NCI-H2227 (cell line): ENCODE measurements around the gene SLC1A3.
"Not testable (repeated sequence)": the region's sequence is repeated elsewhere in the genome, so short reads cannot be mapped to it uniquely, and the experiment has no call there.

Source experiments
- DNase-seq: peaks from one replicate; lab custom pipeline; 2025; ENCODE audit not compliant: unreplicated experiment; lab: John Stamatoyannopoulos, UW

The SLC1A3 gene

DNA sequence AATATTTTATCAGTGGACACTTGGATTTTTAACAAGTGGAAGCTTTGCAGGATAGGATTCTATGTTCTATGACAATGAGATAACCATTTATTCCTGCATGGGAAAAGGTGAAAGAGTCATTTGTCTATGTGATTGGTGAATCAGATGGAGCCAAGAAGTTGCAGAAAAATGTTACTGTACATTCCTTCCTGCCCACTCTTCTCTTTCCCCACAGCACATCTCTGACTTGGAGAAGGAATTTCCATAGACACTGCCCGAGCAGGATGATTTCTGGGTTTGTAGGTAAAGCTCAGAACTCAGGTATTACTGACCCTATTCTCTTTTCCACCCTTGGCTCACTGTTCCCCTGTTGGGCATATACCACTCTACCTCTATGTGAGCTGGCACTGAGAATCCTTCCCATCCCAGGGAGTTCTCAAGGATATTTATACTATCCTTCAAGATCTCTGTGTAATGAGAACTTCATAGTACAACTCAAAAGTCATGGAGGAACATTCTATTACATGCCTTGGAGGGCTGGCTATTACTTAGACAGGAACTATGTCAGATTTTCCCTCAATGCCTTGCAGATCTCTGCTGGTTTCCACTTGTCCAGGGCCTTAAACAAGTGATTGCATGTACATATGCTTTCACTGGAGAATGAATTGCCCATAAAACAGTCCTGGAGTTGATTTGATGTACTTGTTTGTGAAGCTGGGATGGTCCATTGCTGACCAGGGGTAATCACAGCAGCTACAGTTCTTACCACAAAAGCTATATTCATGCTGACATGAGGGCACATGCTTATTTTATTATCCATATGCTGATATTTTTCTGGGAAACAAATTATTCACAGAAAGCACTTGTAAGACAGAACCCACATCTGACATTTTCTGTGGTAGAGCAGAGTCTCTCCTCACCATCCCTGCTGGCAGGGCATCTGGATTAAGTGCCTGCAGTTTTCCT is 24.1 kb downstream of the SLC1A3 start:
- DNase-seq = no peak

- DNase-seq = no peak
These were observed 24.7 kb downstream of the SLC1A3 start for GRCh38 chr5:36631154-36631553.

DNA sequence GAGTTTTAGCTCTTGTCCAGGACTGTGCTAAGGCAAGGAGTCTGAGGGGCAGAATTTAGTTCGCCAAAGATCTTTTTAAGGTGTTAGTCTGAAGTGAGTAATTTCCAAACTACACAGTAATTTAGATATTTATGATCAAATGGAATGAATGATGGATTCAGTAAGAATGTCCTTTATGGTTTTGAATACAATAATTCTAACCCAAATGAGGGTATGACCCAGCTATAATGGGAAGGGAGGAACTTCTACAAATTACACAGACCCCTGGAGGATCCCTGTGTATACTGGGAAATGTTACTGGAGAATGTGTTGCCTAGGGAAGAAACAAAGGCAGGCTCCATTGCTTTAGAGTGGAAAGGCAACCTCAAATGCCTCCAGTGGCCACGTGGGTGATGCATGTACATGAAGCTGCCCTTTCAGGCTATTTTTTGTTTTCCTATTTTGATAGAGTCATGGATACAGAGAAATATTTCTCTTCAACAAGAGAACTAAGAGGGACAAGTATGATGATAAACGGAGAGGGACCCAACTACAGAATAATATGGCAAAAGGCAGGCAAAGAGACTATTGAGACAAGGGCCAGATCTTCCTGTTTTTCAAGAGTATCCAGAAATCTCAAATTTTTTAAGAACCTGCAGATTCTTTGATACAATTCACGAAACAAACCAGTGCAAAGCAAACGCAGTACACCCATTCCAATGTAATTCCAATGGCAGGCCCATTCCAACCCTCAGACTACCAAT is 25.4 kb downstream of the SLC1A3 start:
- no peak for DNase-seq

GRCh38 chr5:36632363-36632664 is 25.9 kb downstream of the SLC1A3 start:
- DNase-seq = no peak

- DNase-seq = no peak
These were observed 29.4 kb downstream of the SLC1A3 start for GRCh38 chr5:36635721-36636390.

DNA sequence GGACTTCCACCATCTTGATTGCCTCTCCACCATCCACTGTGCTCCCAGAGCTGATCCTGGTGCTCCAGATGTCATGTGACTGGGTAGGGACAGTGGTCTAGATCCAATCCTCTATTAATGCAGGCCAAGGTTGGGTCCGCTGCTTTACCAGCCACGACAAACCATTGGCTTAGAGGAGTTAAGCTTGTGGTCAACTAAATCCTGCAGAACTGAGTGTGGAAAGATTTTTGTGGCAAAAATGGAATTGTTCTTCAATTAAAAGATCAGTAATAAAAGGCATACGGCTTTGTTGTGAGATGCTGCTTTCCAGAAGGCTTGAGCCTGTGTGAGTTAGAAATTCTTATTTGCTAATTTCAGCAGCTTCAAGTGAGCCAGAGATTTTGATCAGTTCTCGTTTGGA is 30.7 kb downstream of the SLC1A3 start:
- no peak for DNase-seq

- no peak for DNase-seq
These were observed 31.1 kb downstream of the SLC1A3 start for GRCh38 chr5:36637516-36637915.

DNA sequence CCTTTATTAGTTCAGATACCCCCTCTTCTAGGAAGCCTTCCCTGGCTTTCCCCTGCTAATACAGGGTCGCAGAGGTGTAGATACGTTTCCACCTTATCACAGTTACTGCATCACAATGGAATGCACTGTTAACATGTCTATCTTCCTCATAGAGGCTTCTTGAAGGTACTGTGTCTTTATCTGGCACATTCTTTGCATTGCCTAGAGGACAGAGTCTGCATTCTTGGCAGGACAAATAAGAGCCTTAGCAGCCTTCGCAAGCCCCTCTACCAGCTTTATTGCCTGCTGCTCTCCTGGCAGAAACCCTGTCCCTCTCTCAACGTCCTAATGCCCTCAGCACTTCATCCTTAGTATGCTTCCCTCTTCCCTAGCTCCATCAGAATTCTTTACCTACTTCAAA is 31.6 kb downstream of the SLC1A3 start:
- no peak for DNase-seq

- DNase-seq = no peak
These were observed 34.5 kb downstream of the SLC1A3 start for GRCh38 chr5:36640949-36641348.

DNA sequence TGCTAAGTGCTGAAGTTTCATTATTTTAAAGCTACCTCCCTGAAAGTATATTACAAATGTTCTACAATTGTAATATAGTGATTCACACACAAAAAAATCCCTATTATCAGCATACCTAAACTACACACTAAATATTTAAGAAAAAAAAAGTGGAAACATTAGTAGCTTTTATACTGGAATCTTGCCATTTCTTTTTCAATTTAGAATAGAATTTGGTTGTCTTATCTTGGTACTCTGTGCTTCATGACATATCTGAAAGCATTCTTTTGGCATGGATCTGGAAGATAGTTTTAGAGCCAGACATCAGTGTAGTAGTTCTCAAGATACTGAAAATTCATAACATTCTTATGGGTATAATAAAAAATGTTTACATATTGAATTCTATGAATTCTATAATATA is 35.0 kb downstream of the SLC1A3 start:
- DNase-seq = no peak

GRCh38 chr5:36642089-36642488 is 35.7 kb downstream of the SLC1A3 start:
- DNase-seq = no peak

DNA sequence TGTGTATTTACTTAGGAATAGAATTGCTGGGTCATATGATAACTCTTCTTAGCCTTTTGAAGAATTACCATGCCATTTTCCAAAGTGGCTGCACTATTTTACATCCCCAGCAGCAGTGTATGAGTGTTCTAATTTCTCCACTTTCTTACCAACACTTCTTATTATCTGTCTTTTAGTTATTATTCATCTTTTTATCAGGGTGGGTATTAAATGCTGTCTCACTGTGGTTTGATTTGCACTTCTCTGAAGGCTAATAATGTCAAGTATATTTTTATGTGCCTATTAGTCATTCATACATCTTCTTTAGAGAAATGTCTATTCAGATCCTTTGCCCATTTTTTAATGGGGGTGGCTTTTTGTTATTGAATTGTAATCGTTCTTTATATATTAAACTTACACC is 36.8 kb downstream of the SLC1A3 start:
- no peak for DNase-seq

DNA sequence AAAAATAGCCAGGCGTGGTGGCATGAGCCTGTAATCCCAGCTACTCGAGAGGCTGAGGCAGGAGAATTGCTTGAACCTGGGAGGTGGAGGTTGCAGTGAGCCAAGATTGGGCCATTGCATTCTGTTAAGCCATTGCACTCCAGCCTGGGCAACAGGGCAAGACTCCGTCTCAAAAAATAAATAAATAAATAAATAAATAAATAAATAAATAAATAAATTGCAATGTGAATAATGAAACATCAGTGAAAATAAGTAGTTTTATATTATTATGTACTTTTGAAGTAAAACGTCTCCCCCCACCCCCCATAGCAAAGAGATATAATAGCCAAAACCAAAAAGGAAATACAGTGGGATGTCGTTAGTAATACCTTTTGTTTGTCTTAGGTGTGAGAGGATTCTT is 37.4 kb downstream of the SLC1A3 start:
- DNase-seq = not testable (repeated sequence)

- no peak for DNase-seq
These were observed 38.3 kb downstream of the SLC1A3 start for GRCh38 chr5:36644727-36645126.

- no peak for DNase-seq
These were observed 39.7 kb downstream of the SLC1A3 start for GRCh38 chr5:36646100-36646499.

GRCh38 chr5:36646507-36647023 is 40.2 kb downstream of the SLC1A3 start:
- DNase-seq = no peak

GRCh38 chr5:36647046-36647445 is 40.6 kb downstream of the SLC1A3 start:
- DNase-seq = no peak

- DNase-seq = no peak
These were observed 42.0 kb downstream of the SLC1A3 start for GRCh38 chr5:36648426-36648825.

- no peak for DNase-seq
These were observed 45.6 kb downstream of the SLC1A3 start for GRCh38 chr5:36651761-36652685.

GRCh38 chr5:36653044-36653705 is 46.8 kb downstream of the SLC1A3 start:
- DNase-seq = no peak
